ENCODE measurements around the gene RABGGTA. TPM values are rescaled to one million over a fixed set of nuclear protein-coding genes. Genes with fewer than 3 reads are reported as not detected.

Gene RABGGTA
- total RNA-seq, 1 experiment from 2014 or later: 25.6 TPM

- Histone ChIP-seq H3K9me3 (ENCODE audit: control insufficient read depth, low read depth, low read length) (no peaks in the 10 kb centered on the region), H2BK20ac (ENCODE audit: low read depth, low read length, poor library complexity, severe bottlenecking) (no peak overlapping the region), H2BK12ac (ENCODE audit: insufficient read length, low read depth, low read length) (no peak overlapping the region), H3K23me2 (ENCODE audit: insufficient read length, low read depth, low read length, poor library complexity, severe bottlenecking) (peaks cover 11% of the 10 kb centered on the region), H3K27me3 (ENCODE audit: insufficient read depth, low read length) (no peaks in the 10 kb centered on the region), H2AFZ (ENCODE audit: low read length) (no peak overlapping the region), H3K4me1 (ENCODE audit: insufficient read depth, low read length) (no peaks in the 10 kb centered on the region), H3K23ac (ENCODE audit: insufficient read length, low read depth, low read length) (no peak overlapping the region), H4K20me1 (ENCODE audit: control insufficient read depth, insufficient read depth, insufficient read length) (no peaks in the 10 kb centered on the region), H3K14ac (ENCODE audit: insufficient read depth, low read length) (no peak overlapping the region), H4K5ac (ENCODE audit: insufficient read length, low read depth, low read length) (no peak overlapping the region), H3K56ac (ENCODE audit: insufficient read length, low read depth, low read length) (no peak overlapping the region), H3K79me1 (ENCODE audit: insufficient read depth, low read depth, low read length, poor library complexity, severe bottlenecking) (peaks cover 9% of the 10 kb centered on the region), H4K8ac (replicated peaks; ENCODE audit: insufficient read length, low read depth, low read length) (no peak overlapping the region), H3K4ac (ENCODE audit: low read depth, low read length) (no peak overlapping the region), H3K18ac (ENCODE audit: insufficient read length, low read depth, low read length) (no peak overlapping the region), H3K4me2 (ENCODE audit: insufficient read depth, insufficient read length, low read length) (peak overlapping the region; percentile 56), H3K27ac (ENCODE audit: insufficient read length, low read depth, low read length) (no peak overlapping the region), H3K79me2 (ENCODE audit: insufficient read depth, low read length) (no peaks in the 10 kb centered on the region), H2AK5ac (ENCODE audit: insufficient read length, low read length) (no peak overlapping the region), H2BK15ac (ENCODE audit: low read depth, low read length) (no peak overlapping the region), H3T11ph (ENCODE audit: low read length) (no peak overlapping the region), H4K91ac (ENCODE audit: insufficient read length, low read depth, low read length) (no peak overlapping the region), H2BK120ac (ENCODE audit: low read depth, low read length, poor library complexity, severe bottlenecking) (no peak overlapping the region), H3K9ac (ENCODE audit: extremely low read depth, insufficient read length, low read length) (no peak overlapping the region), H2BK5ac (ENCODE audit: insufficient read length, low read length) (no peak overlapping the region)
- Mint-ChIP-seq H3K4me1 (peaks cover 18 to 26% of the 10 kb centered on the region in 2 experiments), H3K4me3 (peak overlapping the region; percentile 94 to 96), H3K36me3 (ENCODE audit: insufficient read depth in 1 of 3, low read depth in 3 of 3) (peaks cover 0 to 20% (median 14%) of the 10 kb centered on the region in 3 experiments; a peak in 5 of 7 replicates), H3K9me3 (no peaks in the 10 kb centered on the region; a peak in 1 of 5 replicates), H3K27ac (peak overlapping the region in 2 of 3 experiments; percentile 29 to 93; a peak in 4 of 7 replicates), H3K27me3 (ENCODE audit: low read depth) (no peaks in the 10 kb centered on the region; the same call in 1 of the 2 replicates)
- no peak for TF ChIP-seq CTCF (conservative IDR thresholded peaks at IDR 0.05)
- WGBS (ENCODE audit: extremely low coverage, insufficient read length, low lambda C conversion rate): no CpG with 5 or more reads among the region's 2 CpGs
- DNase-seq: no peak
Measured at GRCh38 chr14:24216345-24216699, 55.1 kb downstream of the RABGGTA start.

Other genes with a start within 250 kb of the RABGGTA start
- gene CARMIL3, start 219.6 kb downstream of the RABGGTA start, total RNA-seq (2021): 4.7 and 5.8 TPM in 2 replicates
- not detected in 2 replicates for gene CPNE6, start 200.0 kb downstream of the RABGGTA start, total RNA-seq (2021)
- 48.9 and 50.2 TPM in 2 replicates for gene PCK2, start 177.3 kb downstream of the RABGGTA start, total RNA-seq (2021)
- gene DCAF11, start 156.8 kb downstream of the RABGGTA start, total RNA-seq (2021): 73.4 and 74.3 TPM in 2 replicates
- 2.2 and 2.5 TPM in 2 replicates for gene NRL, start 156.6 kb downstream of the RABGGTA start, total RNA-seq (2021)
- 0.31 and 0.72 TPM in 2 replicates for gene FITM1, start 140.9 kb downstream of the RABGGTA start, total RNA-seq (2021)
- gene PSME1, start 135.4 kb downstream of the RABGGTA start, total RNA-seq (2021): 109 TPM in 2 replicates
- gene EMC9, start 130.0 kb downstream of the RABGGTA start, total RNA-seq (2021): 52.9 and 55.9 TPM in 2 replicates
- 125 and 126 TPM in 2 replicates for gene PSME2, start 125.0 kb downstream of the RABGGTA start, total RNA-seq (2021)
- 67.8 and 87.3 TPM in 2 replicates for gene RNF31, start 124.1 kb downstream of the RABGGTA start, total RNA-seq (2021)
- 20.9 and 27.6 TPM in 2 replicates for gene IRF9, start 110.3 kb downstream of the RABGGTA start, total RNA-seq (2021)
- 58.0 and 58.5 TPM in 2 replicates for gene REC8, start 99.5 kb downstream of the RABGGTA start, total RNA-seq (2021)
- gene IPO4, start 82.8 kb downstream of the RABGGTA start, total RNA-seq (2021): 114 and 116 TPM in 2 replicates
- 31.6 and 31.8 TPM in 2 replicates for gene TM9SF1, start 76.2 kb downstream of the RABGGTA start, total RNA-seq (2021)
- not detected in 2 replicates for gene TSSK4, start 65.9 kb downstream of the RABGGTA start, total RNA-seq (2021)
- gene CHMP4A, start 58.1 kb downstream of the RABGGTA start, total RNA-seq (2021): 42.0 and 46.2 TPM in 2 replicates
- gene MDP1, start 55.5 kb downstream of the RABGGTA start, total RNA-seq (2021): 18.8 and 19.0 TPM in 2 replicates
- gene NEDD8, start 39.2 kb downstream of the RABGGTA start, total RNA-seq (2021): 214 and 225 TPM in 2 replicates
- 84.7 and 86.9 TPM in 2 replicates for gene GMPR2, start 38.7 kb downstream of the RABGGTA start, total RNA-seq (2021)
- 41.3 and 47.6 TPM in 2 replicates for gene TINF2, start 29.0 kb downstream of the RABGGTA start, total RNA-seq (2021)
- gene TGM1, start 8.4 kb downstream of the RABGGTA start, total RNA-seq (2021): 1.8 and 2.9 TPM in 2 replicates
- 18.2 and 19.1 TPM in 2 replicates for gene DHRS1, start 28.2 kb upstream of the RABGGTA start, total RNA-seq (2021)
- gene NOP9, start 28.3 kb upstream of the RABGGTA start, total RNA-seq (2021): 34.7 and 35.0 TPM in 2 replicates
- not detected in 2 replicates for gene CIDEB, start 36.4 kb upstream of the RABGGTA start, total RNA-seq (2021)
- 13.0 and 13.4 TPM in 2 replicates for gene LTB4R2, start 38.5 kb upstream of the RABGGTA start, total RNA-seq (2021)
- 8.9 and 9.2 TPM in 2 replicates for gene LTB4R, start 39.9 kb upstream of the RABGGTA start, total RNA-seq (2021)
- 0.09 and 0.53 TPM in 2 replicates for gene ADCY4, start 63.5 kb upstream of the RABGGTA start, total RNA-seq (2021)
- 0.35 TPM in 1 of 2 replicates, not detected in the other for gene RIPK3, start 68.4 kb upstream of the RABGGTA start, total RNA-seq (2021)
- 43.0 and 46.4 TPM in 2 replicates for gene NFATC4, start 96.6 kb upstream of the RABGGTA start, total RNA-seq (2021)
- 18.1 and 18.7 TPM in 2 replicates for gene NYNRIN, start 127.4 kb upstream of the RABGGTA start, total RNA-seq (2021)
- 0.39 and 0.44 TPM in 2 replicates for gene CBLN3, start 158.1 kb upstream of the RABGGTA start, total RNA-seq (2021)
- 30.0 and 31.3 TPM in 2 replicates for gene KHNYN, start 158.4 kb upstream of the RABGGTA start, total RNA-seq (2021)
- gene SDR39U1, start 171.2 kb upstream of the RABGGTA start, total RNA-seq (2021): 56.2 and 65.0 TPM in 2 replicates
- not detected in 2 replicates for gene CMA1, start 236.7 kb upstream of the RABGGTA start, total RNA-seq (2021)

All from H9 (cell line).